Measurements from ENCODE around the gene ZXDC. TPM values are rescaled to one million over a fixed set of nuclear protein-coding genes. Genes with fewer than 3 reads are reported as not detected.

The ZXDC gene
- total RNA-seq, 3 donors from 2014 or later: 37.6 to 42.4 (median 39.0) TPM

DNA sequence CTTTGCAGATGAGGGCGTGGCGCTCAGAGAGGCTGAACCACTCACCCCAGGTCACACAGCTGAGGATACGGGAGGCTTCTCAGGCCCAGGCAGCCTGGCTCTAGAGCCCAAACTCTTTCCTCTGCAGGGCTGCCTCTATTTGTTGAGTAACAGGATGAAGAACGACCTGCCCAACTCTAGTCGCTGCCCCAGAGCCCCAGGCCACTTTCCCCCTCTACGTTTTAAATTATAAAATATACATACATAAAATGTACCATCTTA is 19.2 kb upstream of the ZXDC start:
- TF ChIP-seq, protein P1, sequence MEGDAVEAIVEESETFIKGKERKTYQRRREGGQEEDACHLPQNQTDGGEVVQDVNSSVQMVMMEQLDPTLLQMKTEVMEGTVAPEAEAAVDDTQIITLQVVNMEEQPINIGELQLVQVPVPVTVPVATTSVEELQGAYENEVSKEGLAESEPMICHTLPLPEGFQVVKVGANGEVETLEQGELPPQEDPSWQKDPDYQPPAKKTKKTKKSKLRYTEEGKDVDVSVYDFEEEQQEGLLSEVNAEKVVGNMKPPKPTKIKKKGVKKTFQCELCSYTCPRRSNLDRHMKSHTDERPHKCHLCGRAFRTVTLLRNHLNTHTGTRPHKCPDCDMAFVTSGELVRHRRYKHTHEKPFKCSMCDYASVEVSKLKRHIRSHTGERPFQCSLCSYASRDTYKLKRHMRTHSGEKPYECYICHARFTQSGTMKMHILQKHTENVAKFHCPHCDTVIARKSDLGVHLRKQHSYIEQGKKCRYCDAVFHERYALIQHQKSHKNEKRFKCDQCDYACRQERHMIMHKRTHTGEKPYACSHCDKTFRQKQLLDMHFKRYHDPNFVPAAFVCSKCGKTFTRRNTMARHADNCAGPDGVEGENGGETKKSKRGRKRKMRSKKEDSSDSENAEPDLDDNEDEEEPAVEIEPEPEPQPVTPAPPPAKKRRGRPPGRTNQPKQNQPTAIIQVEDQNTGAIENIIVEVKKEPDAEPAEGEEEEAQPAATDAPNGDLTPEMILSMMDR (IDR thresholded peaks at IDR 0.05): no peak
- TF ChIP-seq POLR2AphosphoS5 (IDR thresholded peaks at IDR 0.05) (no peak), POLR2A (IDR thresholded peaks at IDR 0.05) (no peak)
- intact Hi-C loops (cut with DNase I; ENCODE audit: low total_unique reads): no loop called here
- no peak overlapping the region for H3K27ac ChIP-seq
- H3K27me3 ChIP-seq: no peaks in the 10 kb centered on the region
- no peaks in the 10 kb centered on the region for H3K4me1 ChIP-seq
- DNase-seq (ENCODE audit: low spot score in 2 of 2): no peak
- no peaks in the 10 kb centered on the region for H3K9me3 ChIP-seq
- H3K4me3 ChIP-seq: no peak overlapping the region
- no peaks in the 10 kb centered on the region for H3K36me3 ChIP-seq

DNA sequence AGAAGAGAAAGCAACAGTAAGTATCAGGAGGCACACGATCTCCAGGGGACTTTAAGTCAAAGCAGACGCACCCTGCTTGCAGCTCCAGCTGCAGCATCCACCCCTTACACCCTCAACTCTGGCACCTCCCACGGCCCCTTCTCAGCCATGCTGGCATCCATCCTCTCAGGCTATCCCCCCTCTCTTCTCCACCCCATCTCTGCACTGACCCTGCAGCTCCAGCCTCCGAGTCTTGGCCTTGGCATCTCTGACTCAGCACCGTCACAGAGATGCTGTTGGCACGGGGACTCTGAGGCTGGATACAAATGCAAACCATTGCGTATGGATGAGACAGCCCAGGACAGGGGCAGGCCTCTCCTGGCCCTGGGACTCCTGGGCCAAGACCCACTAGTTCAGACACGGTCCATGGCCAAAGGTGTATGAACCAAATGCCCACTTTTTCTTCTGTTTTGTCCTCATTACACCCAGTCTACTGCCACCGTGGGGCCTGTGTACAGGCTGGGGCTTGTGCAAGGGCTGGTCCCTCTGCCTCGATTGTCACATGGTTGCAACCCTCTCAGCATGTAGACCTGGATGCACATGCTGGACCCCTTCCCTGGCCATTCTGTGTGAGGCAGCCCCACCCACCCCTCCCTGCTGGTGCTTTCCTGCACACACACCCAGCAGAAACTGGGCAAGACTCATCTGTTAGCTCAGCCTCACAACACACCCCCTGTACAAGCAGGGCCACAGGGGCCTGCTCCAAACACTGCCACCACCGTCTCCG is 18.7 kb upstream of the ZXDC start:
- no peaks in the 10 kb centered on the region for H3K36me3 ChIP-seq
- TF ChIP-seq POLR2A (IDR thresholded peaks at IDR 0.05): no peak
- TF ChIP-seq, protein P1 (IDR thresholded peaks at IDR 0.05): no peak
- TF ChIP-seq POLR2AphosphoS5 (IDR thresholded peaks at IDR 0.05): no peak
- no peak for DNase-seq (ENCODE audit: low spot score in 2 of 2)
- no peak overlapping the region for H3K27ac ChIP-seq
- H3K27me3 ChIP-seq: no peaks in the 10 kb centered on the region
- no peaks in the 10 kb centered on the region for H3K9me3 ChIP-seq
- no peaks in the 10 kb centered on the region for H3K4me1 ChIP-seq
- intact Hi-C loops (cut with DNase I; ENCODE audit: low total_unique reads): no loop called here
- no peak overlapping the region for H3K4me3 ChIP-seq

DNA sequence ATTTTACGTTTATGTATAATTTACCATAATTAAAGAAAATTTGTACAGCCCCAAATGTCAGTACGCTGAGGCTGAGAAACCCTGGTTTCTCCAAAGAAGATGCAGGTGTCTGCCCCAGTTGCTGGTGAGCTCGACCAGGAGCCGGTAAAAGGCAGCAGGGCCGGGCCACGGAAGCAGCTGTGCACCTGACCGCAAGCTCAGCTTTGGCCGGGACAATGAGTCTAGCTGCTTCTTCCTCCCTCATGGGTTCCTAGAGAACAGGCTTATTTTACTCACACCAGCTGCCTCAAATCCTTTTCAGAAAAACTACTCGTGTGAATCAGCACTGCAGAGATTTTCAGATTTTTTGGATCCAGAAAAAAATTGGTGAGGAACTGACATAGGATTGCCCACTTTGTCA is 18.0 kb upstream of the ZXDC start:
- no peak for DNase-seq (ENCODE audit: low spot score in 2 of 2)
- no peak overlapping the region for H3K27ac ChIP-seq
- H3K27me3 ChIP-seq: no peaks in the 10 kb centered on the region
- H3K9me3 ChIP-seq: no peaks in the 10 kb centered on the region
- no peaks in the 10 kb centered on the region for H3K4me1 ChIP-seq
- intact Hi-C loops (cut with DNase I; ENCODE audit: low total_unique reads): no loop called here
- H3K36me3 ChIP-seq: no peaks in the 10 kb centered on the region
- H3K4me3 ChIP-seq: no peak overlapping the region
- no peak for TF ChIP-seq POLR2A (IDR thresholded peaks at IDR 0.05)
- TF ChIP-seq, protein P1 (IDR thresholded peaks at IDR 0.05): no peak
- no peak for TF ChIP-seq POLR2AphosphoS5 (IDR thresholded peaks at IDR 0.05)

DNA sequence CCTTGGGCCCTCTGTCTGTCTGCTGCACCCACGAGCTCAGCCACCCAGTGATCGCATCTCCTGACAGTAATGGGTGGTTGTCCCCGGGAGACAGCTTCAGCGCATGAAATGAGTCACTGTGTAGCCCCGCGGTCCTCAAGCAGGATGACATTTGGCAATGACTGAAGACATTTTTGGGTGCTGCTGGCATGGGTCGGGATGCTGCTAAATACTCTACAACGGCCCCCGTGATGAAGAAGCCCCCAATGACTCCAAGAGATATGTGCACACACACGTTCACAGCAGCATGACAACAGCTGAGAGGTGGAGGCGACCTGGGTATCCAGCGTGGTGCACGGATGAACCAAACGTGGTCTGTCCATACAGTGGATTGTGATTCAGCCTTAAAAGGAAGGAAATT is 17.4 kb upstream of the ZXDC start:
- no peaks in the 10 kb centered on the region for H3K36me3 ChIP-seq
- intact Hi-C loops (cut with DNase I; ENCODE audit: low total_unique reads): no loop called here
- no peak for TF ChIP-seq POLR2AphosphoS5 (IDR thresholded peaks at IDR 0.05)
- TF ChIP-seq, protein P1 (IDR thresholded peaks at IDR 0.05): no peak
- no peak for TF ChIP-seq POLR2A (IDR thresholded peaks at IDR 0.05)

DNA sequence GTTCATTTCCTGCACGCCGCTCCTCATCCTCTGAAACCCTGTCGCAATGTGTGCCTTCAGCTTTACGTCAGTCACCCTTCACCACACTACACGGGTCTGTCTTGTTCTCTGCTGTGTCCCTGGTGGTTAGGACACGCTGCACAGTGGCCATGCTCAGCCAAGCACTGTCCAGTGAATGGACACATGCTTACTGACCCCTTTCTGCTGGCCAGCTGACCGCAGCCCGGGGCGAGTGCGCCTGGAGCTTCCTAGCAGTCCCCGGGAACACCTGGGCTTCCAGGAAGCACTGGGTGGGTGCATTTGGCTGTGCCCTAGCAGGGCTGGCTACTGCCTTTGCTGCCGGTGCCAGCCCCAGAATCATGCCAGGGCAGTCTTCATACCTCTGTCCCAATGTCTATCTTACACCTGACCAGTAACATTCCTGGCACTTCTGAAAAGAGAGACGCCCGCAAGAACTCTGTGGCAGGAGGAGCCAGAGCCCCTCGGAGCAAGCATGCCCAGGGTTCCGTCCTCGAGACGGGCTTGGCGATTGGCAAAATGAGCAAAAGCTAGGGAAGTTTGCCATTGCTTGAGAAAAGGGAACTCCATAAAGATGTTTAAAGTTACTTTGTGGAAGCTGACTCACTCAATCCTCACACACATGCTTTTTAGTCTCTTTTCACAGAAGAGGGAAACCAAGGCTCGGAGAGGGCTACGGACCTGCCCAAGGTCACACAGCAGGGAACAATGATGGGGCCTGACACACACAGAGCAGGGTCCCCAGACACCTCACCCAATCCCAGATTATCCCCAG is 15.7 kb upstream of the ZXDC start:
- intact Hi-C loops (cut with DNase I; ENCODE audit: low total_unique reads): no loop called here
- H3K27ac ChIP-seq: peak overlapping the region in 1 of 2 donors; percentile 30
- no peak for TF ChIP-seq POLR2A (IDR thresholded peaks at IDR 0.05)
- TF ChIP-seq, protein P1 (IDR thresholded peaks at IDR 0.05): no peak
- no peak for TF ChIP-seq POLR2AphosphoS5 (IDR thresholded peaks at IDR 0.05)
- peak in 1 of 2 donors; percentile 40 for DNase-seq (ENCODE audit: low spot score in 2 of 2)
- no peaks in the 10 kb centered on the region for H3K27me3 ChIP-seq
- peak overlapping the region in 1 of 3 donors; percentile 19 for H3K4me3 ChIP-seq
- H3K4me1 ChIP-seq: no peaks in the 10 kb centered on the region
- no peaks in the 10 kb centered on the region for H3K9me3 ChIP-seq
- no peaks in the 10 kb centered on the region for H3K36me3 ChIP-seq

More for the DNA sequence above, 17.4 kb upstream of the ZXDC start:
- no peak overlapping the region for H3K4me3 ChIP-seq
- no peaks in the 10 kb centered on the region for H3K9me3 ChIP-seq
- H3K27me3 ChIP-seq: no peaks in the 10 kb centered on the region
- no peaks in the 10 kb centered on the region for H3K4me1 ChIP-seq
- no peak for DNase-seq (ENCODE audit: low spot score in 2 of 2)
- no peak overlapping the region for H3K27ac ChIP-seq
